ENCODE data around the gene CCDC120. TPM values are rescaled to one million over a fixed set of nuclear protein-coding genes. Genes with fewer than 3 reads are reported as not detected.
A peak's percentile ranks its signal among the peaks of the same experiment; 100 is the strongest.

The CCDC120 gene, protein sequence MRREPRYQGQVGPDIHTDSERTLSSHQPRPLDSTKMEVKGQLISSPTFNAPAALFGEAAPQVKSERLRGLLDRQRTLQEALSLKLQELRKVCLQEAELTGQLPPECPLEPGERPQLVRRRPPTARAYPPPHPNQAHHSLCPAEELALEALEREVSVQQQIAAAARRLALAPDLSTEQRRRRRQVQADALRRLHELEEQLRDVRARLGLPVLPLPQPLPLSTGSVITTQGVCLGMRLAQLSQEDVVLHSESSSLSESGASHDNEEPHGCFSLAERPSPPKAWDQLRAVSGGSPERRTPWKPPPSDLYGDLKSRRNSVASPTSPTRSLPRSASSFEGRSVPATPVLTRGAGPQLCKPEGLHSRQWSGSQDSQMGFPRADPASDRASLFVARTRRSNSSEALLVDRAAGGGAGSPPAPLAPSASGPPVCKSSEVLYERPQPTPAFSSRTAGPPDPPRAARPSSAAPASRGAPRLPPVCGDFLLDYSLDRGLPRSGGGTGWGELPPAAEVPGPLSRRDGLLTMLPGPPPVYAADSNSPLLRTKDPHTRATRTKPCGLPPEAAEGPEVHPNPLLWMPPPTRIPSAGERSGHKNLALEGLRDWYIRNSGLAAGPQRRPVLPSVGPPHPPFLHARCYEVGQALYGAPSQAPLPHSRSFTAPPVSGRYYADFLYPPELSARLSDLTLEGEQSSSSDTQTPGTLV
- total RNA-seq (1 to 10 TPM in 6 of 9 donors, under 1 TPM in 3; 0.48 to 3.3 (median 1.1) TPM), polyA plus RNA-seq (under 1 TPM; 0.95 to 0.97 TPM)
- long read RNA-seq, donor 1, partial matches to known transcripts, result 0 of 2 reads
- long read RNA-seq, donor 1, other reads (novel, unspliced or antisense), result 1 of 2 reads
- long read RNA-seq, donor 2, result 0 reads
- long read RNA-seq, donor 3, partial matches to known transcripts, result 0 of 2 reads
- long read RNA-seq, donor 3, other reads (novel, unspliced or antisense), result 0 of 2 reads

DNA sequence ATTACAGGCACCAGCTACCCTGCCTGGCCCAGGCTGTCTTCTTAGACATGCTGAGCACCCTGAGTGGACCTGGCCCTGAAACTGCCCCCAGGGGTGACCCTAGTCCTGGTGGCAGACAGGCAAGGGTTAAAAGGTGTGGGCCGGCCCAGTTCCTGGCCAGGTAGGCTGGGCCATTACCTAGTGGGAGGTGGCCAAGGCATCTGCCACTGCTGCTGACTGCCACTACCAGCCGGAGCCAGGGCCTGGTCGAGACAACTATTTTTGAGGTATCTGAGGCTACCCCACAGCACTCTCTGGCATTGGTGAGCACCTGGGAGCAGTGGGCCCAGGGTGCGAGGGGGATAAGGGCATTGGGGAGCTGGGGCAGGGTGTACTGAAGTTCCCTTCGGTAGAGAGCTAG lies at the start of gene CCDC120:
Gene CCDC120, plus strand, starts transcription at position 206 of the 400 bp plus-strand sequence. CDS start 3,043 bp downstream, outside the sequence.
- WGBS, 4 donors, result 55 to 73% (median 67%) methylated on average over 4 to 5 of the region's 5 CpGs
- H3K27ac ChIP-seq, result peak within 1 kb of the TSS in 1 of 12 donors; percentile 13
- no peaks in the 10 kb centered on the region for H3K4me1 ChIP-seq
- ATAC-seq, result no peak
- H3K27me3 ChIP-seq, result no peaks in the 10 kb centered on the region
- intact Hi-C loops (cut with DNase I), result loop anchor here in 1 of 10 donors (10.0 kb wide), 1 partner anchor 364 kb away; the partner anchor contains the start of gene SUV39H1
- DNase-seq, result no peak
- peaks cover 0 to 8% (median 0%) of the 10 kb centered on the region in 12 donors for H3K9me3 ChIP-seq
- no peak within 1 kb of the TSS for H3K4me3 ChIP-seq
- TF ChIP-seq CTCF (IDR thresholded peaks at IDR 0.05) (no peak), POLR2A (IDR thresholded peaks at IDR 0.05) (no peak)
- H3K36me3 ChIP-seq, result no peaks in the 10 kb centered on the region

GRCh38 chrX:49019050-49019449 lies 39.7 kb upstream of the CCDC120 start:
- Histone ChIP-seq H3K4me1 (no peaks in the 10 kb centered on the region), H3K9me3 (no peaks in the 10 kb centered on the region), H3K27me3 (no peaks in the 10 kb centered on the region), H3K27ac (no peak overlapping the region), H3K4me3 (no peak overlapping the region), H3K36me3 (no peaks in the 10 kb centered on the region)
- DNase-seq, result no peak
- 84 to 93% (median 89%) methylated on average over 2 of the region's 2 CpGs for WGBS, 4 donors
- ATAC-seq, result no peak
- TF ChIP-seq CTCF (IDR thresholded peaks at IDR 0.05), result no peak
- TF ChIP-seq POLR2A (IDR thresholded peaks at IDR 0.05), result no peak
- intact Hi-C loops (cut with DNase I), result no loop called here

- Histone ChIP-seq H3K27ac (no peak overlapping the region), H3K27me3 (no peaks in the 10 kb centered on the region), H3K9me3 (no peaks in the 10 kb centered on the region), H3K36me3 (peaks cover 0 to 2% (median 0%) of the 10 kb centered on the region in 9 donors), H3K4me3 (no peak overlapping the region), H3K4me1 (no peaks in the 10 kb centered on the region)
- TF ChIP-seq POLR2A (IDR thresholded peaks at IDR 0.05), result no peak
- TF ChIP-seq CTCF (IDR thresholded peaks at IDR 0.05), result no peak
- ATAC-seq, result no peak
- WGBS, 4 donors, result 79 to 87% (median 83%) methylated on average over 7 of the region's 7 CpGs
- no peak for DNase-seq
- intact Hi-C loops (cut with DNase I), result no loop called here
These were observed 39.1 kb upstream of the CCDC120 start for GRCh38 chrX:49019599-49020249.
